Ovary (tissue), 3 donors: ENCODE results near the gene CFAP97D1.

Source experiments
- CTCF ChIP-seq, 3 donors: fragments of 450-650 bp in 2 of 3; fragments of 200-600 bp in 1 of 3; IDR thresholded peaks; one replicate each; pipeline versions ENCODE4 v1.5.1 to v1.8.0; 2016 to 2022; ENCODE audit warnings: antibody characterized with exemption in 3 of 3, mild to moderate bottlenecking in 1 of 3
- EP300 ChIP-seq: sonication (generic); formaldehyde crosslinking; IDR thresholded peaks from one replicate; pipeline ENCODE4 v1.6.1; 2017; ENCODE audit warnings: antibody characterized with exemption
- POLR2A ChIP-seq: fragments of 450-650 bp; IDR thresholded peaks from one replicate; pipeline ENCODE4 v1.6.1; 2017; ENCODE audit warnings: antibody characterized with exemption, mild to moderate bottlenecking, moderate library complexity
- donor health status: DM: no; HTN: no; CAD: no.

GRCh38 chr17:43814714-43815113, 34.5 kb downstream of the CFAP97D1 start:
- TF ChIP-seq CTCF (IDR thresholded peaks at IDR 0.05): no peak
- TF ChIP-seq EP300: no peak
- TF ChIP-seq POLR2A: no peak
